CD4-positive, alpha-beta T cell treated with Interleukin-4 for 4 hours (primary cell): ENCODE results near the gene PAFAH1B1.
"Not testable (repeated sequence)": the region's sequence is repeated elsewhere in the genome, so short reads cannot be mapped to it uniquely, and the experiment has no call there.

Experiments
- DNase-seq: peaks from one replicate; pipeline ENCODE4 v3.0.0-alpha.2; 2020

Gene PAFAH1B1

GRCh38 chr17:2592971-2593820, at the start of gene PAFAH1B1:
Gene PAFAH1B1 (plus strand): TSS chr17:2593654. CDS start chr17:2638289, 44,635 bp downstream.
- DNase-seq, result peak; percentile 94

GRCh38 chr17:2545393-2545792, 48.1 kb upstream of the PAFAH1B1 start:
- no peak for DNase-seq

GRCh38 chr17:2547176-2547575, 46.3 kb upstream of the PAFAH1B1 start:
- no peak for DNase-seq

- DNase-seq, result not testable (repeated sequence)
Observed at GRCh38 chr17:2548026-2548425, 45.4 kb upstream of the PAFAH1B1 start.

GRCh38 chr17:2549392-2550211, 43.9 kb upstream of the PAFAH1B1 start:
- DNase-seq, result no peak

GRCh38 chr17:2551493-2551892, 42.0 kb upstream of the PAFAH1B1 start:
- DNase-seq, result no peak

- DNase-seq, result no peak
Observed at GRCh38 chr17:2551928-2552327, 41.5 kb upstream of the PAFAH1B1 start.

- no peak for DNase-seq
Observed at GRCh38 chr17:2560658-2561057, 32.8 kb upstream of the PAFAH1B1 start.

GRCh38 chr17:2562162-2562858, 31.1 kb upstream of the PAFAH1B1 start:
- no peak for DNase-seq

- DNase-seq, result no peak
Observed at GRCh38 chr17:2563061-2563460, 30.4 kb upstream of the PAFAH1B1 start.

GRCh38 chr17:2563543-2563942, 29.9 kb upstream of the PAFAH1B1 start:
- no peak for DNase-seq

GRCh38 chr17:2564877-2565276, 28.6 kb upstream of the PAFAH1B1 start:
- DNase-seq, result no peak

- DNase-seq, result no peak
Observed at GRCh38 chr17:2566056-2566455, 27.4 kb upstream of the PAFAH1B1 start.

- no peak for DNase-seq
Observed at GRCh38 chr17:2571523-2572303, 21.7 kb upstream of the PAFAH1B1 start.

GRCh38 chr17:2572304-2572609, 21.2 kb upstream of the PAFAH1B1 start:
- DNase-seq, result not testable (repeated sequence)

- no peak for DNase-seq
Observed at GRCh38 chr17:2580151-2580550, 13.3 kb upstream of the PAFAH1B1 start.

GRCh38 chr17:2580661-2581060, 12.8 kb upstream of the PAFAH1B1 start:
- DNase-seq, result no peak

GRCh38 chr17:2582493-2582892, 11.0 kb upstream of the PAFAH1B1 start:
- no peak for DNase-seq

- DNase-seq, result no peak
Observed at GRCh38 chr17:2591040-2591640, 2.3 kb upstream of the PAFAH1B1 start.

GRCh38 chr17:2593821-2594721, 617 bp downstream of the PAFAH1B1 start:
- DNase-seq, result peak; percentile 76
